DND-41 (cell line): Measurements from ENCODE around the gene PPFIBP2.

Experiments used
- ATAC-seq: fragments of 200-7000 bp; cut with Tn5 transposase; 3 replicates; pipeline ENCODE4 v1.9.1; 2021; ENCODE audit warnings: low read depth; ENCODE audit not compliant: insufficient read depth
- DNase-seq: peaks from one replicate; pipeline ENCODE4 v3.0.0-alpha.2; 2020
- H2AFZ ChIP-seq: 2 replicates; pipeline ENCODE4 v1.6.0; 2012; ENCODE audit warnings: low read depth, low read length
- H3K27ac ChIP-seq: 2 replicates; pipeline ENCODE4 v1.5.1; 2012; ENCODE audit warnings: low read length, inconsistent platforms
- H3K27me3 ChIP-seq: fragments of 200-600 bp; sonication (generic); 2 replicates; pipeline ENCODE4 v1.6.0; 2012; ENCODE audit warnings: low read length, mild to moderate bottlenecking, inconsistent platforms; ENCODE audit not compliant: insufficient read depth, poor library complexity
- H3K36me3 ChIP-seq: 2 replicates; pipeline ENCODE4 v1.5.1; 2012; ENCODE audit warnings: low read length, inconsistent platforms; ENCODE audit not compliant: insufficient read depth
- H3K4me1 ChIP-seq: 2 replicates; pipeline ENCODE4 v1.5.1; 2012; ENCODE audit warnings: mild to moderate bottlenecking, low read length; ENCODE audit not compliant: insufficient read depth
- H3K4me2 ChIP-seq: 2 replicates; pipeline ENCODE4 v1.6.0; 2012; ENCODE audit warnings: mild to moderate bottlenecking, moderate library complexity, low read length, inconsistent platforms; ENCODE audit not compliant: insufficient read depth
- H3K4me3 ChIP-seq, 2 experiments: fragments of 200-600 bp in 1 of 2; shearing (Covaris generic) in 1 of 2; 2 replicates each; pipeline ENCODE4 v1.5.1; 2012 to 2016; ENCODE audit warnings: inconsistent platforms in 2 of 2, low read length in 2 of 2, mild to moderate bottlenecking in 2 of 2, low read depth in 1 of 2, moderate library complexity in 1 of 2
- H3K79me2 ChIP-seq: 2 replicates; pipeline ENCODE4 v1.6.0; 2012; ENCODE audit warnings: low read length, inconsistent platforms; ENCODE audit not compliant: insufficient read depth
- H3K9ac ChIP-seq: 2 replicates; pipeline ENCODE4 v1.6.0; 2012; ENCODE audit warnings: low read depth, mild to moderate bottlenecking, inconsistent platforms, low read length, moderate library complexity
- H3K9me3 ChIP-seq: 2 replicates; pipeline ENCODE4 v1.5.1; 2012; ENCODE audit warnings: low read length, moderate library complexity, mild to moderate bottlenecking, inconsistent platforms; ENCODE audit not compliant: insufficient read depth, severe bottlenecking
- H4K20me1 ChIP-seq: 2 replicates; pipeline ENCODE4 v1.6.0; 2012; ENCODE audit warnings: low read length; ENCODE audit not compliant: insufficient read depth
- EZH2 ChIP-seq: IDR thresholded peaks from 3 replicates; pipeline ENCODE4 v1.6.1; 2012; ENCODE audit warnings: borderline replicate concordance, low read depth, mild to moderate bottlenecking, moderate library complexity, low read length, inconsistent platforms; ENCODE audit not compliant: severe bottlenecking
- TF ChIP-seq, protein P1 (sequence below): IDR thresholded peaks from 2 replicates; pipeline ENCODE4 v1.5.1; 2012; ENCODE audit warnings: borderline replicate concordance, low read length, moderate library complexity, mild to moderate bottlenecking; ENCODE audit not compliant: poor library complexity, severe bottlenecking; ENCODE audit errors: extremely low read depth

PPFIBP2 gene

DNA sequence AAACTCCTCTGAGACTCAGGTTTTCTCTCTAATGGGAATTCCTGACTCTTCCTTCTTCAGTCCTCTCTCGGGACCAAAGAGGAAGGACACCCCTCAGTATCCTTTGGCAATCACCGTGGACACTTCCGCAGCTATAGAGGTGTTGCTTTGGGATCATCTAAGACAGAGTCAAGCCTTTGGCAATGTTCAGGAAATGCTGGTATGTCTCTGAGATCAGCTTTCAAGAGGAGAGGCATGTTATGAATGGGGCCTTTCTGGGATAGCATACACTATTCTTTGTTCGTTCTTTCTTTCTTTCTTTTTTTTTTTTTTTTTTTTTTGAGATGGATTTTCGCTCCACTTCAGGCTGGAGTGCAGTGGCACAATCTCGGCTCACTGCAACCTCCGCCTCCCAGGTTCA, 42.7 kb upstream of the PPFIBP2 start:
- Histone ChIP-seq H3K9me3 (no peaks in the 10 kb centered on the region), H3K27me3 (peaks cover 3% of the 10 kb centered on the region), H2AFZ (no peak overlapping the region), H3K4me1 (no peaks in the 10 kb centered on the region), H4K20me1 (no peaks in the 10 kb centered on the region), H3K9ac (no peak overlapping the region), H3K27ac (no peak overlapping the region), H3K36me3 (no peaks in the 10 kb centered on the region), H3K4me3 (no peak overlapping the region), H3K4me2 (no peak overlapping the region), H3K79me2 (no peaks in the 10 kb centered on the region)
- DNase-seq = no peak
- no peak for TF ChIP-seq EZH2
- TF ChIP-seq, protein P1, sequence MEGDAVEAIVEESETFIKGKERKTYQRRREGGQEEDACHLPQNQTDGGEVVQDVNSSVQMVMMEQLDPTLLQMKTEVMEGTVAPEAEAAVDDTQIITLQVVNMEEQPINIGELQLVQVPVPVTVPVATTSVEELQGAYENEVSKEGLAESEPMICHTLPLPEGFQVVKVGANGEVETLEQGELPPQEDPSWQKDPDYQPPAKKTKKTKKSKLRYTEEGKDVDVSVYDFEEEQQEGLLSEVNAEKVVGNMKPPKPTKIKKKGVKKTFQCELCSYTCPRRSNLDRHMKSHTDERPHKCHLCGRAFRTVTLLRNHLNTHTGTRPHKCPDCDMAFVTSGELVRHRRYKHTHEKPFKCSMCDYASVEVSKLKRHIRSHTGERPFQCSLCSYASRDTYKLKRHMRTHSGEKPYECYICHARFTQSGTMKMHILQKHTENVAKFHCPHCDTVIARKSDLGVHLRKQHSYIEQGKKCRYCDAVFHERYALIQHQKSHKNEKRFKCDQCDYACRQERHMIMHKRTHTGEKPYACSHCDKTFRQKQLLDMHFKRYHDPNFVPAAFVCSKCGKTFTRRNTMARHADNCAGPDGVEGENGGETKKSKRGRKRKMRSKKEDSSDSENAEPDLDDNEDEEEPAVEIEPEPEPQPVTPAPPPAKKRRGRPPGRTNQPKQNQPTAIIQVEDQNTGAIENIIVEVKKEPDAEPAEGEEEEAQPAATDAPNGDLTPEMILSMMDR = no peak
- ATAC-seq = no peak

DNA sequence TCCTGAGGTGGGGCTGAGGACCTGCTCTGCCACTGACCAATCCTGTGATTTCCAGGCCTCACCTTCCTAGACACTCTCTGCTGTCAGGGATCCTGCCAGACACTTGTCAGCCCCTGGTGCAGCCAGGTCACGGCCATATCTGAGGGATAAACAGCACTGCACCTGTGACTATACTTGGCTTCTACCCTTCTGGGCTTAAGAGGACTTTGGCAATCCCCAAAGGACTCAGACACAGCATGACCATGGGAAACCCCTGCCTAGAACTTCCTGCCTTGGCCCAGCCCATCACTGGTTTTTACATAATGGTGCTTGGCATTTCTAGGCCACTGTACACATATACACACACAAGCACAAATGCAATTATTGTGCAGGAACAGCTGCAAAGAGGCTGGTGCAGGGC, 40.1 kb upstream of the PPFIBP2 start:
- H3K9ac ChIP-seq = no peak overlapping the region
- H3K9me3 ChIP-seq = no peaks in the 10 kb centered on the region
- no peak overlapping the region for H2AFZ ChIP-seq
- ATAC-seq = no peak
- DNase-seq = no peak
- no peaks in the 10 kb centered on the region for H4K20me1 ChIP-seq
- H3K4me1 ChIP-seq = no peaks in the 10 kb centered on the region
- H3K27me3 ChIP-seq = peaks cover 3% of the 10 kb centered on the region
- H3K27ac ChIP-seq = no peak overlapping the region
- H3K4me2 ChIP-seq = no peak overlapping the region
- no peak overlapping the region for H3K4me3 ChIP-seq
- TF ChIP-seq, protein P1 = no peak
- TF ChIP-seq EZH2 = no peak
- no peaks in the 10 kb centered on the region for H3K36me3 ChIP-seq
- no peaks in the 10 kb centered on the region for H3K79me2 ChIP-seq

DNA sequence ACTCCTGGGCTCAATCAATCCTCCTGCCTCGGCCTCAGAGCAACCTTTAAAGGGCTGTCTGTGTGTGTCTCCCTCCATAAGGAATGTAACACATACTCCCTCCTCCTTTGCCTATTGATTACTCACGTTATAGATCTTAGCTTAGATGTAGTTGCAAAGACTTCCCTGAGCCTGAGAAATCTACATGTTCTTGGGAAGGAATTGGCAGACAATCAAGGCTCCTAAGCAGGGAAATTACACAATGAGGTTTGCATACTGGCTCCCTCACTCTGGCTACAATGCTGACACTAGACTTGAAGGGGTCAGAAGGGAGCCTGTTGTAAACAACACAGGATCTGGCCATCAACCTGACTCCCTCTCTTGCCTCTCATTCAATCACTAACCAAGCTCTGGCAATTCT, 33.7 kb upstream of the PPFIBP2 start:
- Histone ChIP-seq H3K9me3 (no peaks in the 10 kb centered on the region), H4K20me1 (no peaks in the 10 kb centered on the region), H3K79me2 (no peaks in the 10 kb centered on the region), H3K27me3 (peaks cover 2% of the 10 kb centered on the region), H3K36me3 (no peaks in the 10 kb centered on the region), H3K27ac (no peak overlapping the region), H3K4me1 (no peaks in the 10 kb centered on the region), H2AFZ (no peak overlapping the region), H3K9ac (no peak overlapping the region), H3K4me3 (no peak overlapping the region), H3K4me2 (no peak overlapping the region)
- ATAC-seq = no peak
- DNase-seq = no peak
- TF ChIP-seq EZH2 = no peak
- TF ChIP-seq, protein P1 = no peak

- H3K36me3 ChIP-seq = no peaks in the 10 kb centered on the region
- peaks cover 9% of the 10 kb centered on the region for H3K27me3 ChIP-seq
- H2AFZ ChIP-seq = no peak overlapping the region
- no peaks in the 10 kb centered on the region for H3K4me1 ChIP-seq
- no peaks in the 10 kb centered on the region for H3K9me3 ChIP-seq
- H4K20me1 ChIP-seq = no peaks in the 10 kb centered on the region
- no peak overlapping the region for H3K27ac ChIP-seq
- no peak overlapping the region for H3K4me3 ChIP-seq
- ATAC-seq (no peak), DNase-seq (no peak)
- no peaks in the 10 kb centered on the region for H3K79me2 ChIP-seq
- TF ChIP-seq, protein P1 = no peak
- no peak for TF ChIP-seq EZH2
- H3K4me2 ChIP-seq = no peak overlapping the region
- no peak overlapping the region for H3K9ac ChIP-seq
Observed at GRCh38 chr11:7484131-7484530, 29.7 kb upstream of the PPFIBP2 start.
